GM04503 (cell line): ENCODE results near the gene AP1S3.

ENCODE experiments used
- DNase-seq: peaks from one replicate; pipeline ENCODE4 v3.0.0-alpha.2; 2012; ENCODE audit warnings: low read depth

AP1S3 gene

GRCh38 chr2:223759569-223760430 is 77.6 kb downstream of the AP1S3 start:
- no peak for DNase-seq

GRCh38 chr2:223758131-223758840 is 79.1 kb downstream of the AP1S3 start:
- DNase-seq: no peak

- DNase-seq: no peak
Measured at GRCh38 chr2:223753940-223754339, 83.4 kb downstream of the AP1S3 start.

GRCh38 chr2:223751012-223751411 is 86.4 kb downstream of the AP1S3 start:
- no peak for DNase-seq

DNA sequence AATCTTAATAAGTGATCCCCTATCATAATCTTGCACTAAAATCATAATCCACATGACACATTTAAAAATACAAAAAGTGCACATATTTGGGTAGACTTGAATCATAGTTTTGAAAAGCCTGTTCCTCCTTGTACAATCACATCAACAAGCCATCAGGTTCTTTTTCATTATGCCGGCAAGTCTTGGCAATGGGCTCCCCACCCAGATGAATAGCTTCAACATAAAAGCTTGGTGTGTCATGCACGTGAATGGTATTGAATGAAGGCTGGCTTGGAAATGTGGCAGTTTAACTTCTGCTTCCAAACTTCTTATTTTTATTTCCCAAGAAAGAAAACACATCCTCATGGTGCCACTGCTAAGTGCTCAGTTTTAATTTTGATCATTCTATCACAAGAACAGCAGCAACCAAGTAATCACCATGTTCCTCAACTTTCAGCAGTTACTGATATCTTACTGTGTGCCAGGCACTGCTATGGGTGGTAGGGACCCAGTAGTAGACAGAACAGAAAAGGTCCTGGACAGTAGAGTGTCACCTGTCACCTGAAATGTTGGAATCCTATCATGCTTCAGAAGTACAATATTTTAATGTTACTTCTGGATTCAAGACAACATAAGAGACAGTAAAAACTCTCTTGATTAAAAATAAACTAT is 89.9 kb downstream of the AP1S3 start:
- DNase-seq: no peak

DNA sequence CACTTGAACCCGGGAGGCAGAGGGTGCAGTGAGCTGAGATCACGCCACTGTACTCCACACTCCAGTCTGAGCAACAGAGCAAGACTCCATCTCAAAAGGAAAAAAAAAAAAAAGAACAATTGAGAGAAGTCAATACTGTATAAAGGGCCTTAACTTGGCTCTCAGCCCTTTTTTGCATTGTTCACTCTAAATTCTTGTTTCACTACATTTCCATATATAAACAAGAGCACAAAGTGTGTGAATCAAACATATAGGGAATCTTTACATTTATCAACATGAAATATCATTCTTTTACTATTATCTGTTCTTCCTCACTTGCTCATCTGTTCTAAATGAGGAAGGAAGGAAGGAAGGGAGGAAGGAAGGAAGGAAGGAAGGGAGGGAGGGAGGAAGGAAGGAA is 90.8 kb downstream of the AP1S3 start:
- DNase-seq: no peak

DNA sequence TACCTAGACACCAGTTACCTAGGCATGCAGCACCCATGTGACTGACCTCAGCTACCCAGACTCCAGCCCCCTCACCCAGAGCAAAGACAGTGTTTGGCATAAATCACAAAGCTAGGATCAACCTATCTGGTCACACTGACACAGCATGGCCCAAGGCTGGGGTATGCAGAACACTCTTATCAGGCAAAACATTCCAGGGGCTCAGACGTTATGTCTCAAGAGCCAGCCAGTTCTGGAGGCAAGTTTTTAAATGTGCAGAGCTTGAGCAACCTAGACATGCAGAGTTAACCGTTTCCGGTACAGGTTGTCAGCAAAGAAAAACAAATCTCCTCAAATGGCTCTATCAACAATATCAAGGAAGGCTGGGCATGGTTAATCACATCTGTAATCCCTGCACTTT is 92.8 kb downstream of the AP1S3 start:
- no peak for DNase-seq

DNA sequence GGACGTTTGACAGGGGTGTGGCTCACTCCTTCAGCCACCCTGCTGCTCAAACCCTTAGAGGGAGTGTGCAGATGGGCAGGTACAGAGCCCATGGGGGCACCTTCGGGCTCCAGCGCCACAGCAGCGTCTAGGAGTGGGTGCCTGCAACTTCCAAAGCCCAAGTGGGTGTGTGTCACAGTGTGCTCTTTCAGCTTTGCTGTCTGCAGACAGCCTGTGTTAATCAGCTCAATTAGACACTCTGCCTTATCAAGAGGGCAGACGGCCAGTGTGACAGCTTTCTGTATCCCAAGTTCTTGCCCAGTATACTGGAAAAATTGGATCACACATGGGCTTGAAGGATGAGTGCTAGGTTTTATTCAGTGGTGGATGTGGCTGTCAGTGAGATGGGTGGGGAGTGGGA is 96.7 kb downstream of the AP1S3 start:
- no peak for DNase-seq

DNA sequence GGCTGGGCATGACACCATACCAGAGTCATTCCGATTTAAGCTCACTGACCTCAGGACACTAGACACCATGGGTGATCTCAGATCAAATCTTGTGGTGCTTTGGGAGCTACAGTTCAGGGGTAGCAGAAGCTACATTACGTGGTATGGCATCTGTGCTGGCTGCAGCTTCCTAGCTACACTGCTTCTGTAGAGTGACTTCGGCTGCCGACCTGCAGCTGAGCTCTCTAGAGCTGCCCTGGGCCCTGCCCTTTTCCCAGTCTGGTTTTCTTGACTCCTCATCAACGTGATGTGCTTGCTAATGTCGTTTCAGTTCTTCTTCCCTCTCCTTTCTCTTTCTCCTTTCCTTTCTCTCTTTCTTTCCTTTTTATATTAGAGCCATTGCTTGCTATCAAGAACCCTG is 100.2 kb downstream of the AP1S3 start:
- no peak for DNase-seq

DNA sequence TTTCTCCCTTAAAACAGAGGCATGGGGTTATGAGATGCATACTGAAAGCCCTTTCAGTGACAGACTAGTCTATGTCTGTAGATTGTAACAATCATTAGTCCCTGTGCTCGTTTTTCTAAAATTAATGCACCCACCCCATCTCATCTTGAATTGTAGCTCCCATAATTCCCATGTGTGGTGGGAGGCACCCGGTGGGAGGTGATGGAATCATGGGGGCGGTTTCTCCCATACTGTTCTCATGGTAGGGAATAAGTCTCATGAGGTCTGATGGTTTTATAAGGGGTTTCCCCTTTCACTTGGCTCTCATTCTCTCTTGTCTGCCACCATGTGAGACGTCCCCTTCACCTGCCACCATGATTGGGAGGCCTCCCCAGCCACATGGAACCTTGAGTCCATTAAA is 100.9 kb downstream of the AP1S3 start:
- DNase-seq: no peak

DNA sequence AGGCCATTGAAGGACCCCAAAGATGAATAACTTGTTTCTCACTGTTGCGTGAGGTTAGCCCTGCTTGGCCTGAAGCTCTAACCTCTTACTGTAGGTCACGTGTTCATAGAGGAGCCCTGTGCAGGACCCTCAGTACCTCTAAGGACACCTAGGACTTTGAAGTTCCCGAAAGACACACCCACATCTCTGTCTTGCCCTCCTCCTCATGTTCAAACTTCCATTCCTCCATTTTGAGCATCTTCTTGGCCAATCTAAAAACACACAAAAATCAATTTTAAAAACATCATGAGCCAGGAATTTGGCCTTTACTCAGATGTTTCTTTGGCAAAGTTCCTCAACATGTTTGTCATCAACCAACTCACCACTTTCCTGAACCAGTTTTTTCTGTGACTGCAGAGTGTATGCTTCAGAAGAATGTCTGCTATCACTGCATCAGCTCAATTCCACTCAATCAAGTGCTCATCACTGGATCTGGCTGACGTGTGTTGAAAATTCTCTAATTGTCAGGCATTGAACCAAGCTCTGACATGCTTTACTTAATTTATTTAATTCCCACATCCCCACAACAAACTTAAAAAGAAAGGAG is 101.6 kb downstream of the AP1S3 start:
- DNase-seq: peak; percentile 94

DNA sequence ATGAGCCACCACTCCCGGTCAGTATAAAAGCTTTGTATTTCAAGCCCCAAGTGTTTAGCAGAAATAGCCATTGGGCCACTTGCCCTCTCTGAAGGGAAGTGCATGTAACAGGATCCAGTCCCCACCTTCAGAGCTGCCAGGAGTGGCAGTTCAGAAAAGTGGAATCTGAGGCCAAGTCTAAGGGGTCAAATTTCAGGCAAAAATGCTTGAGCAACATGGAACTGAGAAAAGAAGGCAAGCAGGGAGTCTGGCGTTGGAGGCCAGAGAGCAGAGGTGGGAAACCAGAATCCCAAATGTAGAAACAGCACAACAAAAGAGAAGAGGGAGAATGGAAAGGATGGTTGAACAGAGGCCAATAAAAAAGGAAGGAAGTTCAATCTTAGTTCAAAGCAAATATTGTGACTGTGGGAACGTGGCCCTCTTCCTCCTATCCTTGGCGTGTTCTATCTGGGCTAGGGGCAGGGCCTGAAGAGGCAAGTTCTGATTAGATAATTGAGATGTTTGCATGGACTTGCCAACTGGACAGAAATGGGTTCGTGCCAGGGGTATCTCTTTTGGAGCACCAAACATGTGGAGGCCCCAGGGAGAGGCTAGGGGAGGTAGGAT is 102.2 kb downstream of the AP1S3 start:
- no peak for DNase-seq

GRCh38 chr2:223734346-223734745 is 103.0 kb downstream of the AP1S3 start:
- DNase-seq: no peak

- no peak for DNase-seq
Measured at GRCh38 chr2:223732346-223732745, 105.0 kb downstream of the AP1S3 start.

DNA sequence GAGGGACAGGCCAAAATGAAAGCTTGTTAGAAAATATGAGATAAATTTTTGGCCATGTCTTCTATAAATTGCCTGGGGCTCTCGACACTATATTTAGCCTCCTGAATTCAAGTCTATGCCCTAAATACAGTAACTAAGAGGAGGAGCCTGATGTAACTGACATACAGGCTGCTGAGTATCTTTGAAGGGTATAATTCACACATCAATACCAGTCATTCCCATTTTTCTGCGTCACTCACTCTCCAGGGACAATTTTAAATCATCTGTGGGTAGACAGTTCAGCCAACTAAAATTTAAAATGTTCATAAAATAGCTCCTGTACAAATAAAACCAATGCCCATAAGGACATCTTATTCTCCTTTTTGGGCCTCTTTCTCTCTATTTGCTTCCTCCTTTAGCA is 105.9 kb downstream of the AP1S3 start:
- no peak for DNase-seq

DNA sequence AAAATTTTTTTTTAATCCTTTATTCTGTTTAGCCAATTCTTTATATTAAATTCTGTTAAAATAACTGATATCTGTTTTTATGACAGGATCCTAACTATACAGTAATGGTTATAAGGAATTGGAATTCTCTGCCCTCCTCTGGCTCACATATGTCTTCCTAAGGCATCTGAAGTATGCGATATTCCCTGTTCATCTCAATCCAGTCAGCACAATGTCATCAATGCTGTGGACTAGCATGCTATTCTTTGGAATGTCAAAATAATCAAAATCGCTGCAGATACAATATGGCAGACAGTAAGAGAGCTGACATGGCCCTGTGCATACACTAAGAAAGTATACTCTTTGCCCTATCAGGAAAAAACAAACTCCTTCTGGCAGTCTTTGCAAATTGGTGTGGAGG is 107.6 kb downstream of the AP1S3 start:
- DNase-seq: no peak

GRCh38 chr2:223727562-223727961 is 109.8 kb downstream of the AP1S3 start:
- no peak for DNase-seq

DNA sequence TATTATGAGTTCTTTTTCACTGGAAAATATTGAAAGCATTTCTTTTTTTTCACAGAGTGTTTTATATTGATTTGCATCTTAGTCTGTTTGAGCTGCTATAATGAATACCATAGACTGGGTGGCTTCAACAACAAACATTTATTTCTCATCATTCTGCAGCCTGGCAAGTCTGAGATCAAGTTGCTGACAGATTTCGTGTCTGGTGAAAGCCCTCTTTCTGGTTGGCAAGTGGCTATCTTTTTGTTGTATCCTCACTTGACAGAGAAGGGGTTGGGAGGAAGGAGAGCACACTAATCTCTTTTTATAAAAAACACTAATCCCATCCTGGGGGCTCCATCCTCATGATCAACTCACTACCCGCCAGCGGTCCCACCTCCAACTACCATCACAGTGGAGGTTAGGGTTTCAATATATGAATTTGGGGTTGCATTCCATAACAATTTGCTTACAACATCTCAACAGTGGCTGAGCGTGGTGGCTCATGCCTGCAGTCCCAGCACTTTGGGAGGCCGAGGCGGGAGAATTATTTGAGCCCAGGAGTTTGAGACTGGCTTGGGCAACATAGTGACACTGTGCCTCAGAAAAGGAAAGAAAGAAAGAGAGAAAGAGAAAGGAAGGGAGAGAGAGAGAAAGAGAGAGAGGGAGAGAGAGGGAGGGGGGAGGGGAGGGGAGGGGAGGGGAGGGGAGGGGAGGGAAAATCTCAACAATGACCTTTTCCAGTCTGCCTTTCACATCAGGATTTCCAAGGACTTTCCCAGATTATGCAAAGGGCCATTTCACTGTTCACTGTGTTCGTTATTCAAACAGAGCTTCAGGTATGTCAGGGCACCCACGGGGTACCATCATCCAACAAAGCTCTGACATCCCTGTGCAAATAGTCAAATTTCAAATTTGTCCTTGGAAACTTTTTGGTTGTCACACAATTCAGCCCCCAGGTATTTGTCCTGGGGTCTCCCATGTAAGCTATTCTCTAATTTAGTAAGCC is 111.1 kb downstream of the AP1S3 start:
- no peak for DNase-seq

- peak; percentile 86 for DNase-seq
Measured at GRCh38 chr2:223725494-223725893, 111.9 kb downstream of the AP1S3 start.

GRCh38 chr2:223724861-223725260 is 112.5 kb downstream of the AP1S3 start:
- no peak for DNase-seq

DNA sequence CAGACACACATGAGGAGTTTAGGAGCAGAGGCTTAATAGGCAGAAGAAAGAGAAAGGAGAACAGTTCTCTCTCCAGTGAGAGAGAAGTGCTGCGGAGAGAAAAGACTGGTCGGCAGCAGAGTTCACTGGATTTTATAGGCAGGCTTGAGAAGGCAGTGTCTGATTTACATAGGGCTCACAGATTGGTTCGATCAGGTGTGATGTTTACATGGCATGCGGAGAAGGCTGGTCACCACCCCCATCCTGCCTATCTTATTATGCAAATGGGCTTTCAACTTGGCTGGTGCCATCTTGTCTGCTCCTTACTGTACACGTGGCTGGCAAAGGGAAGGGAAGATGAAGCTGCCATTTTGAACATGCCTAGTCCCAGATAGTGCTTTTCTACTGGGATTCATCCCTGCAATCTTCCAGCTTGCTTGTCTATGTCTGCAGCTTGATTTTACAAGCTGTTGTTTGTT is 113.4 kb downstream of the AP1S3 start:
- no peak for DNase-seq
